Measurements from ENCODE around the gene PDCD6IP.
"Not testable (repeated sequence)": the region's sequence is repeated elsewhere in the genome, so short reads cannot be mapped to it uniquely, and the experiment has no call there.

The PDCD6IP gene

DNA sequence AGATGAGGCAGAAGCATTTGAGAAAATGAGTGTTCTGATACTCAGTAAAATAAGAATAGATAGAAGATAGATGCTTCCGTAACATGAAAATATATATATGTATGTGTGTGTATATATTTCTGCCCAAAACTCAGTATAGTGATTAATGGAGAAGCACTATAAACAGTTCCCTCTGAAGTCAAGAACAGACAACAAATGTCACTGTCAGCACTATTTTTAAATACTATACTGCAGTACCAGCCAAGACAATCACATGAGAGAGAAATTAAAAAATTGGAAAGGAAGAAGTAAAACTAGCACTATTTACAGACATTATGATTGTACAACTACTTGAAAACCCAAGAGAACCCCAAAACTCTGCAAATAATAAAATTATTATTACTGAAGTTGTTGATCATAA is 59.3 kb downstream of the PDCD6IP start:
- not testable (repeated sequence) for H3K9me3 ChIP-seq (ENCODE audit: control insufficient read depth, low read length); H3K9ac ChIP-seq (ENCODE audit: low read length); H3K4me3 ChIP-seq (ENCODE audit: low read length); H3K27me3 ChIP-seq (replicated peaks; ENCODE audit: control insufficient read depth, insufficient read depth, low read length); H3K4me1 ChIP-seq (ENCODE audit: control insufficient read depth, insufficient read depth, low read length); DNase-seq (ENCODE audit: low read depth)
- peaks cover 83% of the 10 kb centered on the region for H3K36me3 ChIP-seq (ENCODE audit: control insufficient read depth, insufficient read depth, low read length, severe bottlenecking)

DNA sequence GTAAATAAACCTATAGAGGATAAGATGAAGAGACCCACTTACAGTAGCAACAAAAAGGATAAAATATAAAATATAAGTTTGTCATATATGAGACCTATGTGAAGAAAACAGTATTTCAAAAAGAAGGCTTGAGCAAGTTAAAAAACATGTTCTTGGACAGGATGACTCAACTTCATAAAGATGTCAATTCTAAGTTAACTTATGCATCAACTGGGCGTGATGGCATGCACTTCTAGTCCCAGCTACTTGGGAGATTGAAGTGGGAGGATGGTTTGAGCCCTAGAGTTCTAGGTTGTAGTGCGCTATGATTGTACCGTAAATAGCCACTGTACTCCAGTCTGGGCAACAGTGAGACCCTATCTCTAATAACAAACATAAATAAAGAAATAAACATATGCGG is 59.7 kb downstream of the PDCD6IP start:
- no peaks in the 10 kb centered on the region for H3K9me3 ChIP-seq (ENCODE audit: control insufficient read depth, low read length)
- no peak overlapping the region for H3K9ac ChIP-seq (ENCODE audit: low read length)
- H3K4me1 ChIP-seq (ENCODE audit: control insufficient read depth, insufficient read depth, low read length) = peaks cover 4% of the 10 kb centered on the region
- H3K4me3 ChIP-seq (ENCODE audit: low read length) = no peak overlapping the region
- no peaks in the 10 kb centered on the region for H3K27me3 ChIP-seq (replicated peaks; ENCODE audit: control insufficient read depth, insufficient read depth, low read length)
- DNase-seq (ENCODE audit: low read depth) = no peak
- H3K36me3 ChIP-seq (ENCODE audit: control insufficient read depth, insufficient read depth, low read length, severe bottlenecking) = peaks cover 86% of the 10 kb centered on the region

DNA sequence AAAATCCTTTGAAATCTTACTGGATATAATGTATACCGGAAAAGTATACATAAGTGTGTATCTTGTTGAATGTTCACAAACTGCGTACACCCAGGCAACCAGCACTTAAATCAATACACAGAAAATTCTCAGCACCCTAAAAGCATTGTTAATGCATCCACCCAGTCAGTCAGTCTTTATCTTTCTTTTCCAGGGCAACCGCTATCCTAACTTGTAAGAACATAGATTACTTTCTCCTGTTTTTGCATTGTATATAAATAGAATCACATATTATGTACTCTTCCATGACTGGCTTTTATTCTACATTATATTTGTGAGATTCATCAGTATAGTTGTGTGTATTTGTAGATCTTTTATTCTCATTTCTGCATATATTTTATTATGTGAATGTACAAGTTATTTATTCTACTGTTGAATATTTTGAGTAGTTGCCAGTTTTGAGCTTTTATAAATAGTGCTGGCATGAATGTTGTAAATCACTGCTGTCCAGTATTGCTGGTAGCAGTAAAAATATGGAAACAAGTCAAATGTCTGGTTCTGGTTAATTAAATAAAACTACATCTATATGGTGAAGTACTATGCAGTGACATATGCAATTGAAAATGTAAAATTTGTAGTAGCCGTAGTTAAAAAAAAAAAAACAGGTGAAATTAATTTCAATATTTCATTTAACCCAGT is 62.1 kb downstream of the PDCD6IP start:
- no peak for DNase-seq (ENCODE audit: low read depth)
- Histone ChIP-seq H3K4me1 (ENCODE audit: control insufficient read depth, insufficient read depth, low read length) (peaks cover 3% of the 10 kb centered on the region), H3K4me3 (ENCODE audit: low read length) (no peak overlapping the region), H3K9me3 (ENCODE audit: control insufficient read depth, low read length) (no peaks in the 10 kb centered on the region), H3K9ac (ENCODE audit: low read length) (no peak overlapping the region), H3K36me3 (ENCODE audit: control insufficient read depth, insufficient read depth, low read length, severe bottlenecking) (peaks cover 89% of the 10 kb centered on the region), H3K27me3 (replicated peaks; ENCODE audit: control insufficient read depth, insufficient read depth, low read length) (no peaks in the 10 kb centered on the region)

DNA sequence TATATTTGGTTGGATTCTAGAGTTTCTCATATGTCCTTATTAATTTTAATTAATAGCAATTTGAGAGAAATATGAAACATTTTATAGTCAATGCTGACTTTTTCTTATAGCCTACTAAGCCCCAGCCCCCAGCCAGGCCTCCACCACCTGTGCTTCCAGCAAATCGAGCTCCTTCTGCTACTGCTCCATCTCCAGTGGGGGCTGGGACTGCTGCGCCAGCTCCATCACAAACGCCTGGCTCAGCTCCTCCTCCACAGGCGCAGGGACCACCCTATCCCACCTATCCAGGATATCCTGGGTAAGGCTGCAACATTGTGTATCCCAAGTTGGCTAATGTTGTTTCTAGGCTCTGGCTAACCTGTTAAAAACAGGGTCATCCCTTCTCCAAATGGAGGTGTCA is 66.7 kb downstream of the PDCD6IP start:
- Histone ChIP-seq H3K4me1 (ENCODE audit: control insufficient read depth, insufficient read depth, low read length) (no peaks in the 10 kb centered on the region), H3K9me3 (ENCODE audit: control insufficient read depth, low read length) (no peaks in the 10 kb centered on the region), H3K4me3 (ENCODE audit: low read length) (no peak overlapping the region), H3K9ac (ENCODE audit: low read length) (no peak overlapping the region), H3K36me3 (ENCODE audit: control insufficient read depth, insufficient read depth, low read length, severe bottlenecking) (peaks cover 91% of the 10 kb centered on the region), H3K27me3 (replicated peaks; ENCODE audit: control insufficient read depth, insufficient read depth, low read length) (no peaks in the 10 kb centered on the region)
- DNase-seq (ENCODE audit: low read depth) = no peak

DNA sequence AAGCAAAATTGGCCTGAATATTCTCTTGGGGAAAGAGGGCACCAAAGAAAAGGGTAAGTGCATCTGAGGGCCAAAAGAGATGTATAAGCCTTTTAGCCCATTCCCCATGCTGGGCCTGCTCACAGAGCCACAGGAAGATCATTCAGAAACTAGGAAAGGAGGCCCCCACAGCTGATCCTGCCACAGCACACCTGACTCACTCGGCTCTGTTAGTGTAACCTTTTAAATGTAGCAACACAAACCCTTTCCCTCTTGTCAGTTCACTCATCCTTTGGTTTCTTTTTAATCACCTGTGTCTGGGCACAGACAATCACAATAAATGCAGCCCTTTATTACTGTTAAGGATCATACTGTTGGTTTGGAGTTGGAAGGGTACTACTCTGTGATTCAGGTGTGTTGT is 69.9 kb downstream of the PDCD6IP start:
- Histone ChIP-seq H3K9ac (ENCODE audit: low read length) (no peak overlapping the region), H3K9me3 (ENCODE audit: control insufficient read depth, low read length) (no peaks in the 10 kb centered on the region), H3K36me3 (ENCODE audit: control insufficient read depth, insufficient read depth, low read length, severe bottlenecking) (peaks cover 69% of the 10 kb centered on the region), H3K4me1 (ENCODE audit: control insufficient read depth, insufficient read depth, low read length) (no peaks in the 10 kb centered on the region), H3K27me3 (replicated peaks; ENCODE audit: control insufficient read depth, insufficient read depth, low read length) (no peaks in the 10 kb centered on the region), H3K4me3 (ENCODE audit: low read length) (no peak overlapping the region)
- no peak for DNase-seq (ENCODE audit: low read depth)

DNA sequence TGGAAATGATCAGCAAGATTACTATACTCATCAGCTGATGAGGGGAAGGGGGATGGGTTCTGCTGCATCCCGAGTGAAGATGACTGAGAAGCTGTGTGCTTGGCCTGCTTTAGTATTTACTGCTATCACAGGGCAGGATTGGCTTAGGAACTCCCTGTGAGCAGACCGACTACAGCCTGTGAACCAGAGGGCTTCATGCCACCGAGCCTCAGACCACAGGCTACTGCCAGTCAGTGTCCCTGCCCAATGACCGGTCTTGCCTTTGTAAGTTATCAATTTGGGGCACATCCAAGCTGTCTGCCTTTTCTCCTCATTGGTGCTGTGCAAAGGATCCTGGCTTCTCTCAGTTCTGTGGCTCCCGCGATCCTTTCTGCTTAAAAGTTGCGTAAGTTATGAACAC is 71.5 kb downstream of the PDCD6IP start:
- Histone ChIP-seq H3K36me3 (ENCODE audit: control insufficient read depth, insufficient read depth, low read length, severe bottlenecking) (peaks cover 59% of the 10 kb centered on the region), H3K9me3 (ENCODE audit: control insufficient read depth, low read length) (no peaks in the 10 kb centered on the region), H3K27me3 (replicated peaks; ENCODE audit: control insufficient read depth, insufficient read depth, low read length) (no peaks in the 10 kb centered on the region), H3K4me3 (ENCODE audit: low read length) (no peak overlapping the region), H3K9ac (ENCODE audit: low read length) (no peak overlapping the region), H3K4me1 (ENCODE audit: control insufficient read depth, insufficient read depth, low read length) (no peaks in the 10 kb centered on the region)
- no peak for DNase-seq (ENCODE audit: low read depth)

DNA sequence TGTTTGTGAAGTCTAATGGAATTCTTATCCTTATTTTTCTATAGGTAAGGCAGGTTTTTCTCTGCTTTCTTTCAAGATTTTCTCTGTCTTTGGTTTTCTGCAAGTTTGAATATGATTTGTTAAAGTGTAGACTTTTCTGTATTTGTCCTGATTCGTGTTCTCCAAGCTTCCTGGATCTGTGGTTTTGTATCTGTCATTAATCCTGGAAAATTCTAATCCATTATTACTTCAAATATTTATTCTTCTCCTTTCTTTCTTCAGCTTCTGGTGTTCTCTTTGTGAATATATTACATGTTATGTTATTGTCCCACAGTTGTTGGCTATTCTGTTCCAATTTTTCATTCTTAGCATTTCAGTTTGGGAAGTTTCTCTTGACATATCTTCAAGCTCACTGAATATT is 76.4 kb downstream of the PDCD6IP start:
- Histone ChIP-seq H3K27me3 (replicated peaks; ENCODE audit: control insufficient read depth, insufficient read depth, low read length) (no peaks in the 10 kb centered on the region), H3K36me3 (ENCODE audit: control insufficient read depth, insufficient read depth, low read length, severe bottlenecking) (peaks cover 16% of the 10 kb centered on the region), H3K4me1 (ENCODE audit: control insufficient read depth, insufficient read depth, low read length) (no peaks in the 10 kb centered on the region), H3K9me3 (ENCODE audit: control insufficient read depth, low read length) (no peaks in the 10 kb centered on the region), H3K4me3 (ENCODE audit: low read length) (no peak overlapping the region), H3K9ac (ENCODE audit: low read length) (no peak overlapping the region)
- no peak for DNase-seq (ENCODE audit: low read depth)

DNA sequence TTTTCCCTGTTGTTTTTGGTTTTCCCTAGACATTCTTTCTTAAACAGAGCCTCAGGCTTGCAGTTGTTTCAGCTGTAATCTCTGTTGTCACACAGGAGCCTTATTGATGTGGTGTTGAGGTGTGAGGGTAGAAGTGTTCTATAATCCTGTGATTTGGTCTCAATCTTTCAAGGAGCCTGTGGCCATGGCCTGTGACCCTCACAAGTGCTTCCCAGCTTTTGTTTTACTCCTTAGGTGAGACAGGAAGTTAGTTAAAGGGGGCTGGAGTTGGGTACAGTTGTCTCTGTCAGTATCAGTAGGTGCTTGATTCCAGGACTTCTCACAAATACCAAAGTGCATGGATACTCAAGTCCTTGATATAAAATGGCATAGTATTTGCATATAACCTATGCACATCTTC is 77.2 kb downstream of the PDCD6IP start:
- Histone ChIP-seq H3K36me3 (ENCODE audit: control insufficient read depth, insufficient read depth, low read length, severe bottlenecking) (peaks cover 7% of the 10 kb centered on the region), H3K4me1 (ENCODE audit: control insufficient read depth, insufficient read depth, low read length) (no peaks in the 10 kb centered on the region), H3K9me3 (ENCODE audit: control insufficient read depth, low read length) (no peaks in the 10 kb centered on the region), H3K4me3 (ENCODE audit: low read length) (no peak overlapping the region), H3K27me3 (replicated peaks; ENCODE audit: control insufficient read depth, insufficient read depth, low read length) (no peaks in the 10 kb centered on the region), H3K9ac (ENCODE audit: low read length) (no peak overlapping the region)
- no peak for DNase-seq (ENCODE audit: low read depth)

DNA sequence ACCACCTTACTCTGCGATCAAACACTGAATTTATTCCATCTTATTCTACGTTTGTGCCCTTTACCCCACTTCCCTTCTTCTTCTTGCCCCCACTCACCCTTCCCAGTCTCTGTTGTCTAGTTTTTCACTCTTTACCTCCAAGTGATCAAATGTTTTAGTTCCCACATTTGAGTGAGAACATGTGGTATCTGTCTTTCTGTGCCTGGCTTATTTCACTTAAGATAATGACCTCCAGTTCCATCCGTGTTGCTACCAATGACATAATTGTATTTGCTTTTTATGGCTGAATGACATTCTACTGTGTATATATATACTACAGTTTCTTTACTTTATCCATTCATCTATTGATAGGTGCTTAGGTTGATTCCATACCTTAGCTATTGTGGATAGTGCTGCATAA is 78.8 kb downstream of the PDCD6IP start:
- Histone ChIP-seq H3K4me1 (ENCODE audit: control insufficient read depth, insufficient read depth, low read length) (no peaks in the 10 kb centered on the region), H3K27me3 (replicated peaks; ENCODE audit: control insufficient read depth, insufficient read depth, low read length) (no peaks in the 10 kb centered on the region), H3K4me3 (ENCODE audit: low read length) (no peak overlapping the region), H3K9me3 (ENCODE audit: control insufficient read depth, low read length) (no peaks in the 10 kb centered on the region), H3K9ac (ENCODE audit: low read length) (no peak overlapping the region), H3K36me3 (ENCODE audit: control insufficient read depth, insufficient read depth, low read length, severe bottlenecking) (peaks cover 7% of the 10 kb centered on the region)
- DNase-seq (ENCODE audit: low read depth) = no peak

DNA sequence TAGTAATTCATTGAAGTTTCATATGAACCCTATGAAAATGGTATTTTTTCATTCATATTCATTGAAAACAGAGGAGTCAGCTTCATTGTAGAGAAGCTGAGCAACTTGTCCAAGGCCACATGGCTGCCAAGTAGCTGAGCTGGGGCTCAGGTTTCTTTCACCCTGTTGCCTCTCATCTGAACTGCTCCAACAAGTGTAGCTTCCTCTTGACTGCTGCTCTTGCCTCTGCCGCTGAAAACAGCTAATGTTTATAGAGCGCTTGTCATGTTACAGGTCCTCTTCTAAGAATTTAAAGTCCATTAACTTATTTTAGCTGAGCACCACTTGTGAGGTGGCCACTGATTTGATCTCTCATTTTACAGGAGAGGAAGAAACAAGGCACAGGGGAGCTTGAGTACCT is 81.1 kb downstream of the PDCD6IP start:
- no peak for DNase-seq (ENCODE audit: low read depth)
- Histone ChIP-seq H3K4me3 (ENCODE audit: low read length) (no peak overlapping the region), H3K9me3 (ENCODE audit: control insufficient read depth, low read length) (no peaks in the 10 kb centered on the region), H3K36me3 (ENCODE audit: control insufficient read depth, insufficient read depth, low read length, severe bottlenecking) (no peaks in the 10 kb centered on the region), H3K9ac (ENCODE audit: low read length) (no peak overlapping the region), H3K4me1 (ENCODE audit: control insufficient read depth, insufficient read depth, low read length) (peaks cover 6% of the 10 kb centered on the region), H3K27me3 (replicated peaks; ENCODE audit: control insufficient read depth, insufficient read depth, low read length) (no peaks in the 10 kb centered on the region)

DNA sequence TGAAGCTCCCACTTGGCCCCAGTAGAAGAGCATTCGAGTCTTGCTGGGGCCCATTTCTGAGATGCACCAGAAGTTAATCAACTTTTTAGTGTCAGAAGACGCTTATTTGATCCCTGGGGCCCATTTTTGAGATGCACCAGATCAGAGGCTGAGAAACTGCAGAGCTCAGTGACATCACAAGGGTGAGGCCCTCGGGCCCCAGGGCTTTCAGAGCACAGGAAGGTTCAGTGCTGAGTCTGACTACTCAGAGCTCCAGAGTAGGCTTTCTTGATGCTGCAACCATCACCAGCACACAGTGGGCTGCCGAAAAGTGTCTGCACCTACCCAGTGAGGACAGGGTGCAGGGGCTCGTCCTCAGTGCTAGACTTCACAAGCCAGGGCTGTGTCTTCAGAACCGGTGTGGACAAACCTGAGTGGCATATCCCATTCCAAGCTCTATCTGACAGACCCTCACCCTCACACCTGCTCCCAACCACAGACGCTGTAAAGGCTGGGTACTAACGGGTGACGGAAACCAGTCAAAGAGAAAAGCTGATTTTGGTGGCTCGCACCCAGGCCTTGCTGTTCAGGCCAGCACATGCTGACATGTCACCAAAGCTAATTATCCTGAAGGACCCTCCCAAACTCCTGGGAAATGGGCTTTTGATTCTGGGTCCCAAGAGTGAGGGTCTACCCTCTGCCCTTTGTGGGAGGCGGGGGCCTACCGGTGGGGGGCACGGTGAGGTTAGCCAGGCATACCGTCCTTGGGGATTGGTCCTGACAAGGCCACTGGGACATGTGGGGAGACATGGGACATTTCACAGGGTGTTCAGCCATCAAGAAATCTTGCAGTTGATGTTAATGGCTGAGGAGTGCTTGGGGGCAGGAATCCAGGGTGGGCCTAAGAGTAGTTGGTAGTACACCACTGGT is 83.0 kb downstream of the PDCD6IP start:
- Histone ChIP-seq H3K4me3 (ENCODE audit: low read length) (no peak overlapping the region), H3K36me3 (ENCODE audit: control insufficient read depth, insufficient read depth, low read length, severe bottlenecking) (no peaks in the 10 kb centered on the region), H3K27me3 (replicated peaks; ENCODE audit: control insufficient read depth, insufficient read depth, low read length) (no peaks in the 10 kb centered on the region), H3K4me1 (ENCODE audit: control insufficient read depth, insufficient read depth, low read length) (peaks cover 6% of the 10 kb centered on the region), H3K9me3 (ENCODE audit: control insufficient read depth, low read length) (no peaks in the 10 kb centered on the region), H3K9ac (ENCODE audit: low read length) (no peak overlapping the region)
- no peak for DNase-seq (ENCODE audit: low read depth)
